ENCODE data around the gene NAGLU.

Gene NAGLU

DNA sequence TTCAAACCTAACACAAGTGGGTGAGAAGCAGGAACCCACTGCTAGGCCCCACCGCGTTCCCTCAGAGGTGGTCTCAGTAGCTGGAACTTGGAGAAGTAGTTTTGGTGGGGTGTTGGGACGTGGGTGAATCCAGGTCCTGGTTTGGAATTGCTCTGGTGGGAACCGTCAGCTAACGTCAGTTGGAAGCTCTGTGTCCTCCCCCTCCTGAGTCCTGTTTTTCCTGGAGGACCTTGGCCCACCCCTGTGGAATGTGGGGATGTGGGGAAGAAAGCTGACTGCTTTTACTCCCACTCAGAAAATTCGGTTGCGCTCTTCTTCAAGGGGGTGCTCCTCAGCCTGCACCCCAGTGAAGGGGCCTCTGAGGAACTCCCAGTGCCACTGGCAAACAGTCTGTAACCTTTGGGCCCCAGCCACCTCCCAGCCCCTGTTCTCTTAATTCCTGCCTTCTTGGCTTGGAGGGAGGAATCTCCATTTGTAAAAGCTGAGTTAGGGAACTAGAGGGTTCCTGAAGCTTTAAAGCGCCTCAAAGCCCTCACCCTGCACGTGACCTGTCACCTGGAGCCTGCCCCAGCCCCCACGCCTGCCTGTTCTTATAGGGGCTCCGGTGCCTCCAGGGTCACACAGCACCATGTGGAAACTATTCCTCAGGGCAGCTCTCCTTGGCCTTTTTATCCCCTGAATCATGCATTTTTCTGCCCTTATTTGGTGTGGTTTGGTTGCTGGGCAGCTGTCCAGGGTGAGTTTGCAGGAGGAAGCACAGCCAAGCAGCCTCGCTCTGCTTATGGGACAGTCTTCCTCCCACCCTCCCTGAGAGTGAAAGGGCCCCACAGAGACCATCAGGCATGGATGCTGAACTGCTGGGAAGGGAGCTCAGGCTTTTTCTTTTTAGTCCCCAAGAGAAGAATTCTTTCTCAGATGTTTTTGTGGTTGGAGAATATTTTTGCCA is 16.2 kb upstream of the NAGLU start:
- peak; percentile 99 for DNase-seq (ENCODE audit: extremely low read depth, low read depth)
- TF ChIP-seq, protein P1, sequence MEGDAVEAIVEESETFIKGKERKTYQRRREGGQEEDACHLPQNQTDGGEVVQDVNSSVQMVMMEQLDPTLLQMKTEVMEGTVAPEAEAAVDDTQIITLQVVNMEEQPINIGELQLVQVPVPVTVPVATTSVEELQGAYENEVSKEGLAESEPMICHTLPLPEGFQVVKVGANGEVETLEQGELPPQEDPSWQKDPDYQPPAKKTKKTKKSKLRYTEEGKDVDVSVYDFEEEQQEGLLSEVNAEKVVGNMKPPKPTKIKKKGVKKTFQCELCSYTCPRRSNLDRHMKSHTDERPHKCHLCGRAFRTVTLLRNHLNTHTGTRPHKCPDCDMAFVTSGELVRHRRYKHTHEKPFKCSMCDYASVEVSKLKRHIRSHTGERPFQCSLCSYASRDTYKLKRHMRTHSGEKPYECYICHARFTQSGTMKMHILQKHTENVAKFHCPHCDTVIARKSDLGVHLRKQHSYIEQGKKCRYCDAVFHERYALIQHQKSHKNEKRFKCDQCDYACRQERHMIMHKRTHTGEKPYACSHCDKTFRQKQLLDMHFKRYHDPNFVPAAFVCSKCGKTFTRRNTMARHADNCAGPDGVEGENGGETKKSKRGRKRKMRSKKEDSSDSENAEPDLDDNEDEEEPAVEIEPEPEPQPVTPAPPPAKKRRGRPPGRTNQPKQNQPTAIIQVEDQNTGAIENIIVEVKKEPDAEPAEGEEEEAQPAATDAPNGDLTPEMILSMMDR (IDR thresholded peaks at IDR 0.05; ENCODE audit: low read depth, low read length, missing control alignments) = no peak
- H3K4me3 ChIP-seq (replicated peaks; ENCODE audit: low read depth, low read length) = no peak overlapping the region

DNA sequence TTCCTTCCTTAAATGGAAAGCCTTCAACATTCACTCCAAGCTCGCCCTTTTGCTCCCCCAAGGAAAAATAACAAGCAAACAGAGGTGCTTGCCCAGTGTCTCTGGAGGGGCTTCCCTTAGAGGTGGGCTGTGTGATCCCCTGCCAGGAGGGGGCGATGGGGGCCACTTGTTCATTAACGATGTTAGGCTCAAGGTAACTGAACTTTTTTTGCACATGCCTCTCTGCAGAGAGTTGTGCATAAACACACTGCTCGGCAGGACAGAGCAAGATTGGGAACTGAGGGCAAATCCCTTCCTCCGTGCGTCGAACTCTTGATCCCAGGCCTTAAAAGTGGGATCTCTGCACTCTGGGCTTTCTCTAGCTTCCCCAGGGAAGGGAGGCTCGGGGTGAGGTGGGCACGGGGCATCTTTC is 15.5 kb upstream of the NAGLU start:
- TF ChIP-seq, protein P1 (IDR thresholded peaks at IDR 0.05; ENCODE audit: low read depth, low read length, missing control alignments) = peak; percentile 34
- no peak for DNase-seq (ENCODE audit: extremely low read depth, low read depth)
- H3K4me3 ChIP-seq (replicated peaks; ENCODE audit: low read depth, low read length) = no peak overlapping the region

DNA sequence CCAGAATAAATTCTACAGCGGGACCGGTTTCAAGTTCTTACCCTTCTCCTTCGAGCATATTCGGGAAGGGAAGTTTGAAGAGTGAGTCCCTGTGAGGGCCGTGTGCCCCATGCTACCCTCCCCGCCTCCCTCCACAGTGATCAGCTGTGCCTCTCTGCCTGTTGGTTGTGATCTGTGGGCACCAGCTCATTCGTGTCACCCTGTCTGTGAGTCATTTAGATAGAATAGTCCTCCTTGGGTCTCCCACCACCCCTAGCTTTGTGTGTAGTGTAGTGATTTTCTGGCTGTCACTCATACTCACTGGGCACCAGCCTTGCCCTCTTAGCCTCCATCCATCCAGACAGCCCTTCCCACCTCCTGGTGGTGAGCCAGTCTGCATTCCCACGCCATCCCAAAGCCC is 15.0 kb upstream of the NAGLU start:
- no peak for DNase-seq (ENCODE audit: extremely low read depth, low read depth)

DNA sequence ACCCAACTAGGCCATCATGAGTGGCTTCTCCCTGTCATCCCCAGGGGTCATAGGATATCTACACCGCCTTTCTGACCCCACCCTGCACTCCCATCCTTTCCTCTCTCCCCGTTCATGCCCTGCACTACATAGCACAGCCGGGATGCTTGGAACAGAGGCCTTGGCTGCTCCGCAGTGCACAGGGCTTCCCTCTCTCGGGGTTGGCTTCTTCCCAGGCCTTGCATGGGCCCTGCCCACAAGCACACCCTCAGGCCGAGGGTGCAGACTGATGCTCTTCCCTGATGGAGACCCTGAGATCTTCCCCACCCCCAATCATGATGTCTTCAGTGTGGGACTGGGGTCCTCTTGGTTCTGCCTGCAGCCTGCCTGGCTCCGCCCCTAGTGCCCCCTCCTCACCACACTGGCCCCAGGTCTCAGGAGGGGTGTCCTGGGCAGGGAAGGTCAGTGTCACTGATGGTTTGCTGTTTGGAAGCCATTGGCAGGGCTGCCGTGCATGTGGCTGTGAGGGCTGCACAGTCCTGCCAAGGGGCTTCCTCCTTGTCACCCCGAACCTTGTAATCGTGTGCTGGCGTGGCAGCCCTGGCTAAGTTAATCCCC is 14.3 kb upstream of the NAGLU start:
- DNase-seq (ENCODE audit: extremely low read depth, low read depth) = no peak
- TF ChIP-seq, protein P1 (IDR thresholded peaks at IDR 0.05; ENCODE audit: low read depth, low read length, missing control alignments) = no peak

More for the DNA sequence above, 15.0 kb upstream of the NAGLU start:
- H3K4me3 ChIP-seq (replicated peaks; ENCODE audit: low read depth, low read length) = no peak overlapping the region
- TF ChIP-seq, protein P1 (IDR thresholded peaks at IDR 0.05; ENCODE audit: low read depth, low read length, missing control alignments) = no peak

DNA sequence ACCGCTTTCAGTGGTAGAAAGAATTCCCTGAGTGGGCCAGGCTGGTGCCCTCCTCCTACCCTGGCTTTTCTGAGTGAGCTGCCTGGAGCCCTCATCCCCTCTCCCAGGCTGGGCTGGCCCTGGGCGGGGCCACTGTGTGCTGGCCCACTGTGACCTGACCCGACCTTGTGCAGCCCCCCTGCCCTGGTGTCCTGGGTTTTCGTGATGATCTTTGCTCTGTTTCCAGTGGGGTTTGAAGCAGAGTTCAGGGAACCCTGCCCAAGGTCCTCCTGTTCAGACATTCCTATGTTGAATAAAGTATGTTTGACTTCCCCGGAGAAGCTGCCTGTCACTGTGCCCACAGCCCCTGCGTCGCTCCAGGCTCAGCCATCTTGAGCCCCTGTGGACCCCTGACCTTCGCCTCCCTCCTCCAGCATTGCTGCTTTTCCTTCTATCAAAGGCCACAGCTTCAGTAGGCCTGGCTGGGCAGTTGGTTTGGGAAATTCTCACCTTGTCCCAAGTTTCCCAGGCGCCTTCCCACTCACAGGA is 13.7 kb upstream of the NAGLU start:
- TF ChIP-seq, protein P1 (IDR thresholded peaks at IDR 0.05; ENCODE audit: low read depth, low read length, missing control alignments) = no peak
- H3K4me3 ChIP-seq (replicated peaks; ENCODE audit: low read depth, low read length) = no peak overlapping the region
- DNase-seq (ENCODE audit: extremely low read depth, low read depth) = no peak

More for the DNA sequence above, 14.3 kb upstream of the NAGLU start:
- no peak overlapping the region for H3K4me3 ChIP-seq (replicated peaks; ENCODE audit: low read depth, low read length)

DNA sequence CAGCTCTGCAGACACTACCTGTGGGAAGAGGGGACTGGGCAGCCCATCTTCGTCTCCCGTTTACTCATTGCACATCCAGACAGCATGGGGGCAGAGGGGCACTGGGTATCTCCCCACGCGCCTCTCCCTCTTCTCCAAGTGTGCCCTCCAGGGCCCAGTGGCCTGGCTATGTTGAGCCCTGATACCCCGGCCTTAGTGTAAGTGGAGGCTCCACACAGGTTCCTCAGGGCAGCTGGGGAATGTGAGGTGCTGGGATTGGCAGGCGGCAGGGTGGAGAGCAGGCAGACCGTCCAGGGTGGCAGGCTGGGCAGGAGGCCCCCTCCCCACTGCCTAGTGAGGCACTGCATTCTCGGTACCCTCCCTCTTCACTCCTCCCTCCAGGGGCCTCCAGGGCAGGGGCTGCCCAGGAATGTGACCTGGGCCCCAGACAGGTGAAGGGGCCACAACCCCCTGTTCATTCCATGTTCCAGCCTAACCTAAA is 13.2 kb upstream of the NAGLU start:
- TF ChIP-seq, protein P1 (IDR thresholded peaks at IDR 0.05; ENCODE audit: low read depth, low read length, missing control alignments) = no peak
- no peak for DNase-seq (ENCODE audit: extremely low read depth, low read depth)
- H3K4me3 ChIP-seq (replicated peaks; ENCODE audit: low read depth, low read length) = no peak overlapping the region

All from HFF-Myc (cell line).